ENCODE results near the gene DCPS.
"Not testable (repeated sequence)": the region's sequence is repeated elsewhere in the genome, so short reads cannot be mapped to it uniquely, and the experiment has no call there.

Gene DCPS, protein sequence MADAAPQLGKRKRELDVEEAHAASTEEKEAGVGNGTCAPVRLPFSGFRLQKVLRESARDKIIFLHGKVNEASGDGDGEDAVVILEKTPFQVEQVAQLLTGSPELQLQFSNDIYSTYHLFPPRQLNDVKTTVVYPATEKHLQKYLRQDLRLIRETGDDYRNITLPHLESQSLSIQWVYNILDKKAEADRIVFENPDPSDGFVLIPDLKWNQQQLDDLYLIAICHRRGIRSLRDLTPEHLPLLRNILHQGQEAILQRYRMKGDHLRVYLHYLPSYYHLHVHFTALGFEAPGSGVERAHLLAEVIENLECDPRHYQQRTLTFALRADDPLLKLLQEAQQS

GRCh38 chr11:126303623-126304456, at the start of gene DCPS:
TSS of gene DCPS (plus strand) at chr11:126304060. CDS start at chr11:126304081, 21 bp downstream.
- DNase-seq (ENCODE audit: low read depth): peak; percentile 62

DNA sequence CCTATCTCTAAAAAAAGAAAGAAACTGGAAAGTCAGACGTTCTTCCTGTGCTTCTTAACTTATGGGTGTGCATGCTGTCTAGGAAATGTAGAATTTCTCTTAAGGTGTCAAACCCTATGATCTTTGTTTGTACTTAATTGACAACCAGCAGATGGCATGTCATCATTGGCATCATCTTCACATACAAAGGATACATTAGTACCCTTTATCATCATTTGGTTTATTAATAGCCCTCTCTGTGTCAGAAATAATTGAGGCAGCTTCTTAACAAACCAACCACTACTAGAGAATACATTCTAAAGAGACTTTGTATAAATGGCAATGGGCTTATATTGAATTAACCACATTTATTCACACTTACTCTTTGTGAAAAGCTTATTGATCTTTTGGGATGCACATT, 49.0 kb upstream of the DCPS start:
- DNase-seq (ENCODE audit: low read depth): no peak

- DNase-seq (ENCODE audit: low read depth): not testable (repeated sequence)
These were observed 48.4 kb upstream of the DCPS start for GRCh38 chr11:126255507-126255906.

DNA sequence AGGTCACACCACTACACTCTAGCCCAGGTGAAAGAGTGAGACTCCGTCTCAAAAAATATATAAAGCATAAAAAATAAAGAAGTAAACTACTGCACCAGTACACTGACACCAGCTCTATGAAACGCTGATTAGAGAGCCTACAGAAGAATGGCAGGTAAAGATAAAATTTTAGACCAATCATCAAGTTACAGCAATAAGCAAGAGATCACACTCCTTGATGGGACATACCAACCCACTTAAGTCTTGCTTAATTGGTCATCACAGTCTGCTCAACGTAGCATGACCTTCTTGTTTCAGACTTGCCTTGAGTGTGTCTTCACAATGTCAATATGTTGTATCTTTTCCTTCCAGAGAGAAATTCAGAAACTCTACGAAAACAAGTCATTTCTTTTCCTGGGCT, 47.6 kb upstream of the DCPS start:
- no peak for DNase-seq (ENCODE audit: low read depth)

GRCh38 chr11:126257144-126257543, 46.7 kb upstream of the DCPS start:
- no peak for DNase-seq (ENCODE audit: low read depth)

DNA sequence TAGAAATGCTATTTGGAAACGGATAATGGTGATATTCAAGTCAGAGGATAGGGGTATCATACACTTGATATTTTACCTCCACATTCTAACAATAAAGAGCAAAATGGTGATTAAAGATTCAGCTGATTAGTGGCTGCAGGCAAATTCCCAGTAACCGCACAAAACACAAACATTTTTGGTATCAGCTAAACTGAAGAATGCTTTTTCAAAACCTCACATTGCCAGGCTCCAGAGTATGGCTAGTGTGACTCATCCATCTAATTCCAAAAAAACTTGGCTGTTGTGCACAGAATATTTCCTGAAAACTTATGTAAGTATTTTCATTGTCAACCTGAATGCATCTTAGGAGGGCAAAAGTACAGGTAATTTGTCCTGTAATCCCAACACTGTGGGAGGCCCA, 46.1 kb upstream of the DCPS start:
- DNase-seq (ENCODE audit: low read depth): no peak

DNA sequence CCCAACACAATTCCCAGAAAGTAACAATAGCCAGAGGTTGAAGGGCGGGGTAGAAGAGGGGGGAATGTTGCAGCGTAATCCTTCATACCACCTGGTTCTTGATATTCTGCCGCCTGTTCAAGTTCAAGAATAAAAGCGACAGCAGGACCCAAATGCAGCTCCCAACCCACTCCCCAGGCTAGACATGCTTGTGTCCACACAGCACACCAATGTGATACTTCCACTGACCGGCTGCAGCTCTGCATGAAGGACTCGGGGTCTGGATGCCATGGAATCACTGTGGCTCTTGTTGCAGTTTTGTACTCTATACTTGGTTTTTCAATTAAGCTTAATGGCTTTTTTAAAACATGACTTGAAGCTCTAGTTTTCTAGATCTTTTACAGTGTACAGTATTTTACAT, 41.6 kb upstream of the DCPS start:
- no peak for DNase-seq (ENCODE audit: low read depth)

DNA sequence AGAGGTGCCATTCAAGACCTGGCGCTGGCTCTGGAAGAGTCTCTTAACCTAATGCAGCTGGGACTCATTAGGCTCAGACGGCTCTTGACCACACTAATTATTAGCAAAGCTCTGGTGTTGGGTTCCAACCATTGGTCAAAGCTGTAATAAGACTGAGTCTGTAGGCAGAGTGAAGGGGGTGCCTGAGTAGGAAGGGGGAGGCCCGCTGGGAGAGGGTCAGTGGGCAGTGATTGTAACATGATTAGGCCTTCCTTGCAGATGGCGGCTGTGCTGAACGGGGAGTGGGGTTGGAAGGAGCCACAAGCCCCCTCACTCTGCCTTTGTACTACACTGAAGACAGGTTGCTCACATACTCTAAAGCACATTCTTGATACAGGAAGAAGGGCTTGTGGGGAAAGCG, 40.4 kb upstream of the DCPS start:
- no peak for DNase-seq (ENCODE audit: low read depth)

- DNase-seq (ENCODE audit: low read depth): no peak
These were observed 38.0 kb upstream of the DCPS start for GRCh38 chr11:126265811-126266210.

DNA sequence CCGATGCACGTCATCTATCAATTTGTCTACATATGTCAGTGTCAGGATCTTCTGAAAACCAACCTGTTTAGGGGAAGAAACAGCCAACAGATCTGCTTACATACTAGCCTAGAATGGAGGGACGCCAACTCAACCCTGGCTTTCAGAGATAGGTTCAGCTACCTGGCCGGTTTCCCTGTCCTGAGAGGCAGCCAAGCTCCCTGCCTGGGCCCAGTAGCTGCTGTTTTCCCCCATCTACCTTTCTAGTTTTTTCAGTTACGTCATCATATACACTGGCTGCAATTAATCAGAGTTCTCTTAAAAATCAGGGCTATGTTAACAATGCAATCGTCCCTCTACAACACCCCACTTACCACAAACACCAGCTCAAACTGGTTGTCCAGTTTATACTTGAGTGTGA, 36.2 kb upstream of the DCPS start:
- no peak for DNase-seq (ENCODE audit: low read depth)

DNA sequence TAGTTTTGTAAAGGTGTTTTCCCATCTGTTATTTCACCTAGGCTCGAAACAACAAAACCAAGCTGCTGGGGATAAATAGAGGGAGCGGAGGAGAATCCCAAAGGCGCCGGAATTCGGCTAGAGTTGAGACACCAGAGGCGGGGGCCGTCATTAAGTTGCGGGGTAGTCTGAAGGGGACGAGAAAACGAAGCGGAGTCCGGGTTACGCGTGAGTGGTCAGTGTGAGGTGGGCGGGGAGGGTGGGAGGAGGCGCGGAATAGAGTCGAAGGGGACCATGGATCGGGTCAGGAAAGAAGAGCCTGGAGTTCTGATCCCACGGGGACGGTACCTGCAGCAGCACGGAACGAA, 35.5 kb upstream of the DCPS start:
- DNase-seq (ENCODE audit: low read depth): no peak

- DNase-seq (ENCODE audit: low read depth): peak; percentile 97
These were observed 34.9 kb upstream of the DCPS start, which contains the start of the genes FOXRED1 and SRPRA for GRCh38 chr11:126268708-126269579. TSS of gene FOXRED1 (plus strand) at chr11:126269154. CDS start at chr11:126269207, 53 bp downstream. TSS of gene SRPRA (minus strand) at chr11:126268895. CDS start at chr11:126268804, 91 bp downstream.

- DNase-seq (ENCODE audit: low read depth): no peak
These were observed 26.5 kb upstream of the DCPS start for GRCh38 chr11:126277322-126277721.

- no peak for DNase-seq (ENCODE audit: low read depth)
These were observed 26.1 kb upstream of the DCPS start for GRCh38 chr11:126277780-126278179.

DNA sequence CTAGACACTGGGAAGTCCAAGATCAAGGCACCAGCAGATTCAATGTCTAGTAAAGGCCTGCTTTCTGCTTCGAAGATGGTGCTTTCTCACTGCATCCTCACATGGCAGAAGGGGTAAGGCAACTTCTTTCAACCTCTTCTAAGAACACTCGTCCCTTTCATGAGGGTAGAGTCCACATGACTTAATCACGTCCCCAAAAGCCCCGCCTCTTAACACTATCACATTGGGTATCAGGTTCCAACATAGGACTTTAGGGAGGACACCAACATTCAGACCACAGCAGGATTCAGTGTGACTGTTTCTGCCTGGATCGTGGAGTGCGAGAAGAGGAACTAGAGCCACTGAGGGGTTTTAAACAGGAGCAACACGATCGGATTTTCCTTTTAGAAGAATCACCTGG, 24.7 kb upstream of the DCPS start:
- DNase-seq (ENCODE audit: low read depth): no peak

GRCh38 chr11:126280595-126280994, 23.3 kb upstream of the DCPS start:
- no peak for DNase-seq (ENCODE audit: low read depth)

GRCh38 chr11:126281245-126281644, 22.6 kb upstream of the DCPS start:
- no peak for DNase-seq (ENCODE audit: low read depth)

- no peak for DNase-seq (ENCODE audit: low read depth)
These were observed 22.1 kb upstream of the DCPS start for GRCh38 chr11:126281666-126282175.

DNA sequence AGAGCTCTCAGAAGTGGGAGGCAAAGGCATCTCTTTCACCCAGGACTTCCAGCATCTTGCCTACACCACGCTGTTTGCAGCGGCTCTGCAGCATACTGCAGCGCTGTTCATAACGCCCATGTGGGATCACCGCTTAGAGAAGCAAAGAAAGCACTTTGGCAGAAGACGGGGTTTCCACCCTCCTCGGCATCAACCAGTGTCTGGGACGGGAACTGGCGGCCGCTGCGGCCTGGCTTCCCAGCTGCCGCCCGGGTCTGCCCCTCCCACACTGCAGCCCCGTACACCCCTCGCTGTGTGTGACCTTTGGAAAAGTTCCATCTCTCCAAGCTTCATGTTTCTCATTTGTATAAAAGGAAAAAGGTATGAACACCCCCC, 21.5 kb upstream of the DCPS start:
- DNase-seq (ENCODE audit: low read depth): no peak

DNA sequence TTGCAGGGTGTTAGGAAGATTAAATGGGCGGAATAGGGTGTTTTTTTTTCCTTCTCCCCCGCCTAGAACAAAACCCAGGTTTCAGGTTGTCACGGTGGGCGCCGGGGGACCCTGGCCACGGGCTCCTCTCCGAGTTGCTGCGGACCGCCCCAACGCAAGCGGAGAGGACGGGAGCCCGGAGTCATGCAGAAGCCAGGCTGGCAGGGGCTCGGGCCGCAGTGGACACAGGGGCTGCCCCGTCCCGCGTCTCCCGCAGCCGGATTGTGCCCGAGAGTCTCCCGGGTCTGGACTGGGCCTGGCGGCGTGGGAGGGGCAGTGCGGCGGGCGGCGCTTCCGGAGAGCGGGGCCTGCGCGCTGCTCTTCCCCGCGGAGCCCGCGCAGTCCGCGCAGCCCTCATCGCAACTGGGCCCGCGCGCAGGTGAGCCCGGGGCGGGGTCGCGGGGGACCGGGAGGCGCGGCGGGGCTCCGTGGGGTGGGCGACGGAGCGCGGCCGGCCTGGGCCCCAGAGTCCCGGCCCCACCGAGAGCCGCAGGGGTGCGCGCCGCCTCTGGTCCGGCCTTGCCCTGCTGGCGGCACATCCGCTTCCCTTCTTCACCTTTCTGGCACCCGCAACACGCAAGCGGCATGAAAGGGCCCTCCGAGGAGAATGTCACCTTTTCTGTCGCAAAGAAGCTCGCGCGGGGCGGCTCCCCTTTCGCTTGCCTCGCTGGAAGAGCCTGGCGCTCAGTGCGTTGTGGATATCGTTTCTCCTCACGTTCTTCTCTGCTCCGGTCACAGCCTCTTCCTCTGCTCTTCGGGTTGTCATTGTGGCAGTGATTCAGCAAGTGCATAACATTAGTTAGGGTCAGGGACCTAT, 20.9 kb upstream of the DCPS start, which contains the start of gene TIRAP:
TSS of gene TIRAP (plus strand) at position 358 of the 856 bp plus-strand sequence. CDS start 7,802 bp downstream, outside the sequence.
- no peak for DNase-seq (ENCODE audit: low read depth)

DNA sequence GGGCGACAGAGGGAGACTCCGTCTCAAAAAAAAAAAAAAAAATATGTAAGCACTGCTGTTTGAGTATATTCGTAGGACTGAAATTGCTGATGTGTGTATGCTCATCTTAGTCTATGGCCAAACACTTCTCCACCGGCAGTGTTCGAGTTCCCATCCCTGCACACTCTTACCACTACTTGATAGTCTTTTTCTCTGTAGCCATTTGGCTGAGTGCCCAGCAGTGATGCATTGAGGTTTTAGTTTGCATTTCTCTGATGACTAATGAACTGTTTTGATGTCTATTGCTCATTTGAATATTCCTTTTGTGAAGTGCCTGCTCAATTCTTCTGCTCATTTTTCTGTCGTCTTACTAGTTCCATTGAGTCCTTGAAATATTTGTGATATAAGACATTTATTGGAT, 19.0 kb upstream of the DCPS start:
- DNase-seq (ENCODE audit: low read depth): peak; percentile 50
